ENCODE measurements around the gene RDX.
"Not testable (repeated sequence)": the region's sequence is repeated elsewhere in the genome, so short reads cannot be mapped to it uniquely, and the experiment has no call there.

Gene RDX

GRCh38 chr11:110317516-110317932 lies 21.1 kb upstream of the RDX start:
- Mint-ChIP-seq H3K9me3 (no peaks in the 10 kb centered on the region), H3K27ac (no peak overlapping the region), H3K36me3 (no peaks in the 10 kb centered on the region), H3K4me1 (no peaks in the 10 kb centered on the region), H3K4me3 (no peak overlapping the region)
- DNase-seq (ENCODE audit: low spot score in 2 of 2), result no peak
- no peak for ATAC-seq

- ATAC-seq (no peak), DNase-seq (ENCODE audit: low spot score in 2 of 2) (no peak)
- H3K36me3 Mint-ChIP-seq, result peaks cover 5% of the 10 kb centered on the region
- H3K4me3 Mint-ChIP-seq, result no peak overlapping the region
- H3K27ac Mint-ChIP-seq, result no peak overlapping the region
- H3K9me3 Mint-ChIP-seq, result no peaks in the 10 kb centered on the region
- H3K4me1 Mint-ChIP-seq, result peaks cover 22% of the 10 kb centered on the region
These were observed 18.1 kb upstream of the RDX start for GRCh38 chr11:110314366-110315095.

GRCh38 chr11:110312670-110313069 lies 16.3 kb upstream of the RDX start:
- peaks cover 5% of the 10 kb centered on the region for H3K36me3 Mint-ChIP-seq
- peak overlapping the region; percentile 22 for H3K4me3 Mint-ChIP-seq
- H3K27ac Mint-ChIP-seq, result peak overlapping the region; percentile 87
- H3K9me3 Mint-ChIP-seq, result no peaks in the 10 kb centered on the region
- H3K4me1 Mint-ChIP-seq, result peaks cover 22% of the 10 kb centered on the region
- DNase-seq (ENCODE audit: low spot score in 2 of 2) (no peak), ATAC-seq (no peak)

- Mint-ChIP-seq H3K9me3 (no peaks in the 10 kb centered on the region), H3K27ac (peak overlapping the region; percentile 87), H3K36me3 (peaks cover 5% of the 10 kb centered on the region), H3K4me3 (peak overlapping the region; percentile 22), H3K4me1 (peaks cover 22% of the 10 kb centered on the region)
- peak in 1 of 2 donors; percentile 61 for DNase-seq (ENCODE audit: low spot score in 2 of 2)
- ATAC-seq, result peak; percentile 94
These were observed 15.6 kb upstream of the RDX start for GRCh38 chr11:110311783-110312579.

- Mint-ChIP-seq H3K36me3 (peaks cover 5% of the 10 kb centered on the region), H3K4me1 (peaks cover 22% of the 10 kb centered on the region), H3K27ac (no peak overlapping the region), H3K9me3 (no peaks in the 10 kb centered on the region), H3K4me3 (no peak overlapping the region)
- ATAC-seq (no peak), DNase-seq (ENCODE audit: low spot score in 2 of 2) (no peak)
These were observed 11.7 kb upstream of the RDX start for GRCh38 chr11:110308071-110308470.

- not testable (repeated sequence) for H3K4me1 Mint-ChIP-seq; H3K27ac Mint-ChIP-seq; H3K36me3 Mint-ChIP-seq; H3K4me3 Mint-ChIP-seq; H3K9me3 Mint-ChIP-seq; ATAC-seq; DNase-seq (ENCODE audit: low spot score in 2 of 2)
These were observed 9.6 kb upstream of the RDX start for GRCh38 chr11:110306019-110306388.

- no peak overlapping the region for H3K4me3 Mint-ChIP-seq
- H3K36me3 Mint-ChIP-seq, result no peaks in the 10 kb centered on the region
- no peaks in the 10 kb centered on the region for H3K9me3 Mint-ChIP-seq
- no peak overlapping the region for H3K27ac Mint-ChIP-seq
- DNase-seq (ENCODE audit: low spot score in 2 of 2) (no peak), ATAC-seq (no peak)
- peaks cover 2% of the 10 kb centered on the region for H3K4me1 Mint-ChIP-seq
These were observed 9.0 kb upstream of the RDX start for GRCh38 chr11:110305169-110306018.

GRCh38 chr11:110303414-110303826 lies 7.0 kb upstream of the RDX start:
- Mint-ChIP-seq H3K9me3 (peaks cover 5% of the 10 kb centered on the region), H3K27ac (no peak overlapping the region), H3K4me3 (no peak overlapping the region), H3K4me1 (peaks cover 14% of the 10 kb centered on the region), H3K36me3 (no peaks in the 10 kb centered on the region)
- DNase-seq (ENCODE audit: low spot score in 2 of 2), result no peak
- ATAC-seq, result no peak

- Mint-ChIP-seq H3K4me3 (no peak overlapping the region), H3K36me3 (no peaks in the 10 kb centered on the region), H3K9me3 (peaks cover 5% of the 10 kb centered on the region), H3K4me1 (peaks cover 28% of the 10 kb centered on the region), H3K27ac (no peak overlapping the region)
- DNase-seq (ENCODE audit: low spot score in 2 of 2) (no peak), ATAC-seq (no peak)
These were observed 5.2 kb upstream of the RDX start for GRCh38 chr11:110301577-110301976.

- no peaks in the 10 kb centered on the region for H3K36me3 Mint-ChIP-seq
- DNase-seq (ENCODE audit: low spot score in 2 of 2), result no peak
- H3K4me3 Mint-ChIP-seq, result no peak overlapping the region
- H3K4me1 Mint-ChIP-seq, result peaks cover 28% of the 10 kb centered on the region
- H3K9me3 Mint-ChIP-seq, result peaks cover 5% of the 10 kb centered on the region
- no peak overlapping the region for H3K27ac Mint-ChIP-seq
- no peak for ATAC-seq
These were observed 4.6 kb upstream of the RDX start for GRCh38 chr11:110301032-110301431.

- no peak for DNase-seq (ENCODE audit: low spot score in 2 of 2)
- Mint-ChIP-seq H3K4me1 (peaks cover 36% of the 10 kb centered on the region), H3K9me3 (peaks cover 5% of the 10 kb centered on the region), H3K4me3 (no peak overlapping the region), H3K36me3 (peaks cover 17% of the 10 kb centered on the region), H3K27ac (no peak overlapping the region)
- ATAC-seq, result no peak
These were observed 2.8 kb upstream of the RDX start for GRCh38 chr11:110299006-110299785.

- Mint-ChIP-seq H3K4me1 (peaks cover 37% of the 10 kb centered on the region), H3K27ac (no peak overlapping the region), H3K9me3 (peaks cover 5% of the 10 kb centered on the region), H3K4me3 (no peak overlapping the region), H3K36me3 (peaks cover 25% of the 10 kb centered on the region)
- ATAC-seq, result no peak
- no peak for DNase-seq (ENCODE audit: low spot score in 2 of 2)
These were observed 1.9 kb upstream of the RDX start for GRCh38 chr11:110298301-110298765.

- DNase-seq (ENCODE audit: low spot score in 2 of 2), result no peak
- ATAC-seq, result no peak
- peaks cover 5% of the 10 kb centered on the region for H3K9me3 Mint-ChIP-seq
- peaks cover 37% of the 10 kb centered on the region for H3K4me1 Mint-ChIP-seq
- H3K36me3 Mint-ChIP-seq, result peaks cover 30% of the 10 kb centered on the region
- no peak overlapping the region for H3K27ac Mint-ChIP-seq
- H3K4me3 Mint-ChIP-seq, result no peak overlapping the region
These were observed 1.4 kb upstream of the RDX start for GRCh38 chr11:110297726-110298300.

GRCh38 chr11:110297076-110297725 lies 787 bp upstream of the RDX start:
- Mint-ChIP-seq H3K4me1 (peaks cover 37% of the 10 kb centered on the region), H3K36me3 (peaks cover 37% of the 10 kb centered on the region), H3K9me3 (peaks cover 5% of the 10 kb centered on the region), H3K27ac (no peak overlapping the region), H3K4me3 (peak overlapping the region; percentile 81)
- DNase-seq (ENCODE audit: low spot score in 2 of 2) (no peak), ATAC-seq (no peak)

Data from stimulated activated effector memory CD8-positive, alpha-beta T cell treated with anti-CD3 and anti-CD28 coated beads, Interleukin-12 subunit alpha, Interleukin-12 subunit beta, amount 100 ng/mL, for 72 hours (primary cell).